COLO668 (cell line): Measurements from ENCODE around the gene SATB2.

Experiments used
- DNase-seq: peaks from one replicate; lab custom pipeline; 2025; ENCODE audit not compliant: unreplicated experiment; lab: John Stamatoyannopoulos, UW

Gene SATB2

GRCh38 chr2:199452991-199453379 lies 4.8 kb downstream of the SATB2 start:
- DNase-seq, result no peak

- no peak for DNase-seq
Observed at GRCh38 chr2:199452260-199452990, 5.3 kb downstream of the SATB2 start.

- no peak for DNase-seq
Observed at GRCh38 chr2:199449956-199450355, 7.8 kb downstream of the SATB2 start.

GRCh38 chr2:199449455-199449854 lies 8.3 kb downstream of the SATB2 start:
- no peak for DNase-seq

- no peak for DNase-seq
Observed at GRCh38 chr2:199446996-199447576, 10.7 kb downstream of the SATB2 start.

GRCh38 chr2:199444749-199445148 lies 13.0 kb downstream of the SATB2 start:
- no peak for DNase-seq

GRCh38 chr2:199443589-199444130 lies 14.1 kb downstream of the SATB2 start:
- no peak for DNase-seq

GRCh38 chr2:199442173-199442572 lies 15.6 kb downstream of the SATB2 start:
- DNase-seq, result no peak

- no peak for DNase-seq
Observed at GRCh38 chr2:199441759-199442158, 16.0 kb downstream of the SATB2 start.

GRCh38 chr2:199440118-199440517 lies 17.6 kb downstream of the SATB2 start:
- no peak for DNase-seq

GRCh38 chr2:199439542-199439941 lies 18.2 kb downstream of the SATB2 start:
- no peak for DNase-seq

- DNase-seq, result no peak
Observed at GRCh38 chr2:199439066-199439465, 18.7 kb downstream of the SATB2 start.

GRCh38 chr2:199434555-199434954 lies 23.2 kb downstream of the SATB2 start:
- no peak for DNase-seq

GRCh38 chr2:199433204-199433832 lies 24.4 kb downstream of the SATB2 start:
- peak; percentile 47 for DNase-seq

GRCh38 chr2:199431746-199432213 lies 26.0 kb downstream of the SATB2 start:
- DNase-seq, result no peak

- no peak for DNase-seq
Observed at GRCh38 chr2:199430214-199430613, 27.5 kb downstream of the SATB2 start.

- DNase-seq, result no peak
Observed at GRCh38 chr2:199428291-199428690, 29.4 kb downstream of the SATB2 start.

GRCh38 chr2:199424160-199424559 lies 33.6 kb downstream of the SATB2 start:
- DNase-seq, result no peak

GRCh38 chr2:199419428-199419827 lies 38.3 kb downstream of the SATB2 start:
- DNase-seq, result no peak

- no peak for DNase-seq
Observed at GRCh38 chr2:199414465-199414864, 43.3 kb downstream of the SATB2 start.

- DNase-seq, result no peak
Observed at GRCh38 chr2:199414001-199414400, 43.7 kb downstream of the SATB2 start.
